ENCODE data around the gene SUCNR1.
A peak's percentile ranks its signal among the peaks of the same experiment; 100 is the strongest.
"Not testable (repeated sequence)": the region's sequence is repeated elsewhere in the genome, so short reads cannot be mapped to it uniquely, and the experiment has no call there.

Gene SUCNR1

GRCh38 chr3:151887450-151888211 lies 14.2 kb downstream of the SUCNR1 start:
- not testable (repeated sequence) for H3K4me3 Mint-ChIP-seq; H3K27ac Mint-ChIP-seq; DNase-seq (ENCODE audit: low spot score in 2 of 2); H3K36me3 Mint-ChIP-seq; ATAC-seq; H3K9me3 Mint-ChIP-seq
- peaks cover 12% of the 10 kb centered on the region for H3K4me1 Mint-ChIP-seq

DNA sequence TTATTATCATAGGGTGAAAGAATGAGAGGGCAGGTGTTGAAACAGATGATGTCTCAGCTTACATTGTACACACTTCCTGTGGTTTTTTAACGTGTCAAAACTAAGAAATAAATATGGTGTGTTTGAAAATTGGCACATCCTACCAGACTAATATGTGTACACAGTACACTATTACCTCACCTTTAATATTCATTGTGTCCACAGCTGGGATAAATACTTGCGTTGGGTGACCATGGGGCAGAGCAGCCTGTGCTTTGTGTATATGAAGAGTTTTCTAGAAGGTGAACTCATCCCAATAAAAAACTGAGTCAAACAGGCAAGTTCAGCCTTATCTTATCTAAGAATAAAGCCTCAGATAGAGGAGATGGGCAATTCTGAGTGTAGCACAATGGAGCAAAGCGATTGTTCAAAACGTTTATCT lies 17.3 kb downstream of the SUCNR1 start:
- Mint-ChIP-seq H3K9me3 (no peaks in the 10 kb centered on the region), H3K36me3 (no peaks in the 10 kb centered on the region), H3K27ac (no peak overlapping the region), H3K4me3 (no peak overlapping the region), H3K4me1 (peaks cover 12% of the 10 kb centered on the region)
- ATAC-seq (peak; percentile 81), DNase-seq (ENCODE audit: low spot score in 2 of 2) (no peak)

- no peak for ATAC-seq
- Mint-ChIP-seq H3K36me3 (no peaks in the 10 kb centered on the region), H3K27ac (no peak overlapping the region), H3K4me3 (no peak overlapping the region), H3K9me3 (no peaks in the 10 kb centered on the region), H3K4me1 (peaks cover 12% of the 10 kb centered on the region)
- DNase-seq (ENCODE audit: low spot score in 2 of 2), result no peak
These were observed 18.3 kb downstream of the SUCNR1 start for GRCh38 chr3:151891721-151892120.

DNA sequence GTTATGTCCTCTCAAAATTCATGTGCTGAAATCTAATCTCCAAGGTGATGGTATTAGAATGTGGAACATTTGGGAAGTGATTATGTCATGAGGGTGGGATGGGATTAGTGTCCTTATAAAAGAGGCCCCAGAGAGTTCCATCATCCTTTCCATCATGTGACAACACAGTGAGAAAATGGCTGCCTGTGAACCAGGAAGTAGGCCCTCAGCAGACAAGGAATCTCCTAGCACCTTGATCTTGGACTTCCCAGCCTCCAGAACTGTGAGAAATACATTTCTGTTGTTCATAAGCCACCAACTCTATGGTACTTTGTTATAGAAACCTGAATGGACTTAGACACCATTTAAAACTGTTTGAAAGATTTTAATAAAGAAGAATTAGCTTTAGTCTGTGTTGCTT lies 20.8 kb downstream of the SUCNR1 start:
- peaks cover 12% of the 10 kb centered on the region for H3K4me1 Mint-ChIP-seq
- no peaks in the 10 kb centered on the region for H3K36me3 Mint-ChIP-seq
- no peak for ATAC-seq
- H3K9me3 Mint-ChIP-seq, result no peaks in the 10 kb centered on the region
- no peak overlapping the region for H3K27ac Mint-ChIP-seq
- H3K4me3 Mint-ChIP-seq, result no peak overlapping the region
- no peak for DNase-seq (ENCODE audit: low spot score in 2 of 2)

DNA sequence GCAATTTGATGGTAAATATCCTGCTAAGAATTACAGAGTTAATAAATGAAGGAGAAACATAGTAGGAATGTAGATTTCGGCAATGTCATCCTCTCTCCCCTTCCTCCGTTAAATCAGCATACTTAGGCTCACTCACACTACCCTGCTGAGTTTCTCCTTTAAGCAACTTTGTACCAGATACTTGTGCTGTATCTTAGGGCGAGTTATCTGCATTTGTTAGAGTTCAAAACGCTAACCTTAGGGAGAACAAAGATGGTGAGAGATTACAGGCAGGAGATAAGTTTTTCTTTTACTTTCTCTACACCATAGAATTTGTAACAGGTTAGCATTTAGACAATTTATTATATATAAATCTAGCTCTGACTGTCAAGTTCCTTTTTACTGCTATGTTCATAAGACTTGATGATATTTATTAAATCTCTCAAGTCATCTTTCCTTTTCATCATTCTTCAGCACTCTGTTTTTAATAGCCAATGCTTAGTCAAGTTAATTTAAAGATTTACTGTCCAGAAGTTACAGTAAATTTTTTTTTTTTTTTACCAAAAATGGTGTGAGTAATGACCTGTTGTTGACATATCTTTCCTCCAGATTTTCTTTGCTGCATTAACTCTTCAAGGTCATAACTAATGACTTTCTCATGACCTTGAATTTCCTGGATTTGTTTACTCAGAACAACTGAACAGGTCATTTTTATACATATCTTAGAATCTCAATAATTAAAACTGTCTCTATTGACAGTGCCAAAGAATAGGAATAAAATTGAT lies 22.2 kb downstream of the SUCNR1 start:
- H3K4me3 Mint-ChIP-seq, result no peak overlapping the region
- no peak for ATAC-seq
- no peaks in the 10 kb centered on the region for H3K9me3 Mint-ChIP-seq
- peak overlapping the region; percentile 37 for H3K27ac Mint-ChIP-seq
- no peak for DNase-seq (ENCODE audit: low spot score in 2 of 2)
- no peaks in the 10 kb centered on the region for H3K36me3 Mint-ChIP-seq
- H3K4me1 Mint-ChIP-seq, result peaks cover 16% of the 10 kb centered on the region

GRCh38 chr3:151896246-151897012 lies 23.0 kb downstream of the SUCNR1 start:
- peak; percentile 85 for ATAC-seq
- H3K36me3 Mint-ChIP-seq, result no peaks in the 10 kb centered on the region

GRCh38 chr3:151898121-151898520 lies 24.7 kb downstream of the SUCNR1 start:
- peaks cover 24% of the 10 kb centered on the region for H3K4me1 Mint-ChIP-seq
- not testable (repeated sequence) for H3K9me3 Mint-ChIP-seq; H3K4me3 Mint-ChIP-seq; DNase-seq (ENCODE audit: low spot score in 2 of 2); H3K27ac Mint-ChIP-seq; H3K36me3 Mint-ChIP-seq
- ATAC-seq, result peak; percentile 38

More at GRCh38 chr3:151896246-151897012, 23.0 kb downstream of the SUCNR1 start:
- Mint-ChIP-seq H3K27ac (peak overlapping the region; percentile 37), H3K9me3 (no peaks in the 10 kb centered on the region), H3K4me3 (no peak overlapping the region), H3K4me1 (peaks cover 18% of the 10 kb centered on the region)
- no peak for DNase-seq (ENCODE audit: low spot score in 2 of 2)

- H3K27ac Mint-ChIP-seq; ATAC-seq; H3K36me3 Mint-ChIP-seq; H3K9me3 Mint-ChIP-seq; H3K4me3 Mint-ChIP-seq; DNase-seq (ENCODE audit: low spot score in 2 of 2): not testable (repeated sequence)
- peaks cover 24% of the 10 kb centered on the region for H3K4me1 Mint-ChIP-seq
These were observed 25.3 kb downstream of the SUCNR1 start for GRCh38 chr3:151898564-151899261.

DNA sequence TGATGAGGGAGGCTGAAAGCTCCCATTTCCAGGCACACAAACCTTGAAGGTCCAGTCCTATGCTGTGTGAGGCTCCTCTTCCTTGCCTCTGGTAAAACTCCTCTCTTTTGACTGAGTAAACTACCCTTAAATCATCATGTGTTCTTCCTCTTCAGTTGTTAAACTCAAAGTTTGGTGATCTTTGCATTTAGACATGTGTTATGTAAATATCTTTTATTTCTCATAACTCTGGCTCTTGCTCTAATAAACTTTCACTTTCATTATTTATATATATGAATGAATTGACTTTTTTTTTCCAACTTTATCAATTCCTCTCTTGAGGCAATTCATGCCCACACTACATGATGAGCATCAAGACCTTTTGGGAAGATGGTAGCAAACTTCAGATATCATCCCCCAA lies 26.6 kb downstream of the SUCNR1 start:
- no peaks in the 10 kb centered on the region for H3K9me3 Mint-ChIP-seq
- H3K4me3 Mint-ChIP-seq, result no peak overlapping the region
- no peak for DNase-seq (ENCODE audit: low spot score in 2 of 2)
- no peak overlapping the region for H3K27ac Mint-ChIP-seq
- no peaks in the 10 kb centered on the region for H3K36me3 Mint-ChIP-seq
- H3K4me1 Mint-ChIP-seq, result peaks cover 24% of the 10 kb centered on the region
- no peak for ATAC-seq

- H3K9me3 Mint-ChIP-seq, result no peaks in the 10 kb centered on the region
- H3K4me3 Mint-ChIP-seq, result no peak overlapping the region
These were observed 27.0 kb downstream of the SUCNR1 start for GRCh38 chr3:151900460-151900859.

GRCh38 chr3:151900884-151901643 lies 27.6 kb downstream of the SUCNR1 start:
- ATAC-seq, result no peak
- no peaks in the 10 kb centered on the region for H3K9me3 Mint-ChIP-seq
- DNase-seq (ENCODE audit: low spot score in 2 of 2), result no peak

More at GRCh38 chr3:151900460-151900859, 27.0 kb downstream of the SUCNR1 start:
- Mint-ChIP-seq H3K36me3 (no peaks in the 10 kb centered on the region), H3K4me1 (peaks cover 24% of the 10 kb centered on the region), H3K27ac (no peak overlapping the region)
- ATAC-seq (no peak), DNase-seq (ENCODE audit: low spot score in 2 of 2) (no peak)

DNA sequence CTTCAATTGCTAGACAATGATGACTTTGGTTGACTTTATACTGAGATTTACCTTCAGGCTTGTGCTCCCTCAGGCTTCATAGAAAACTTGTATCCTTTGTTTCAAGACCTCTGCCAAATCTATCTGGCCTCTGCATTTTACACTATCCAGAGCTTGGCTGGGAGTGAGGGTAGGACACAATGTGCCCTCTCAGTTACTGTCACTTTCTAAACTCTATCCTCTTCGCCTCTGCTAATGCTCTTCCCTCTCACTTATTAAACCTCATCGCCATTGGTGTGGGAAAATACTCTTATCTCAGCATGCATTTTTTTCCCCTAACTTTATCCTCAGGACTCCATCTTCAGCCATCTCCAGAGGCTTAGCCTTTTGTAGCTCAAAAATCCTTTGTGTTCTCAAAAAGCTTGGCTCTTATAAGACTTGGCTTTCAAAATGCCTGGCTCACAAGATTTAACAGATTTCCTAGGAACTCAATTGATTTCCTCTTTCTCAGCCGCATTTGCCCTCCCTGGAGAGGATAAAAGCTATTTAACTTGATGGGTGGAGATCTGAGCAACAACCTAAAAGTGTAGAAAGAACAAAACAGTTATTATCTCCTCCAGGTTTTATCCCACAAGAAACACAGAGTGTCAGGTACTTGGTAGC lies 28.3 kb downstream of the SUCNR1 start:
- H3K9me3 Mint-ChIP-seq, result no peaks in the 10 kb centered on the region
- H3K4me1 Mint-ChIP-seq, result peaks cover 24% of the 10 kb centered on the region
- no peaks in the 10 kb centered on the region for H3K36me3 Mint-ChIP-seq
- ATAC-seq (no peak), DNase-seq (ENCODE audit: low spot score in 2 of 2) (no peak)
- no peak overlapping the region for H3K27ac Mint-ChIP-seq
- no peak overlapping the region for H3K4me3 Mint-ChIP-seq

More at GRCh38 chr3:151900884-151901643, 27.6 kb downstream of the SUCNR1 start:
- no peaks in the 10 kb centered on the region for H3K36me3 Mint-ChIP-seq
- H3K4me3 Mint-ChIP-seq, result no peak overlapping the region
- H3K4me1 Mint-ChIP-seq, result peaks cover 24% of the 10 kb centered on the region
- H3K27ac Mint-ChIP-seq, result no peak overlapping the region

GRCh38 chr3:151903501-151903991 lies 30.1 kb downstream of the SUCNR1 start:
- H3K4me1 Mint-ChIP-seq, result peaks cover 24% of the 10 kb centered on the region
- ATAC-seq (no peak), DNase-seq (ENCODE audit: low spot score in 2 of 2) (no peak)
- H3K36me3 Mint-ChIP-seq, result no peaks in the 10 kb centered on the region
- H3K4me3 Mint-ChIP-seq, result no peak overlapping the region
- H3K9me3 Mint-ChIP-seq, result no peaks in the 10 kb centered on the region
- no peak overlapping the region for H3K27ac Mint-ChIP-seq

GRCh38 chr3:151905647-151906046 lies 32.2 kb downstream of the SUCNR1 start:
- Mint-ChIP-seq H3K4me3 (no peak overlapping the region), H3K36me3 (no peaks in the 10 kb centered on the region), H3K9me3 (no peaks in the 10 kb centered on the region), H3K27ac (no peak overlapping the region), H3K4me1 (peaks cover 14% of the 10 kb centered on the region)
- DNase-seq (ENCODE audit: low spot score in 2 of 2) (no peak), ATAC-seq (no peak)
